Tibial artery (tissue), 4 donors: ENCODE data around the gene RASAL2.

Source experiments
- DNase-seq, 2 donors: peaks; one replicate each; pipeline ENCODE4 v3.0.0-alpha.2; 2019
- H3K27ac ChIP-seq, 2 donors: fragments of 200-600 bp; sonication (generic) in 1 of 2; 1 replicate in 1 of 2; 2 replicates in 1 of 2; pipeline ENCODE4 v1.5.1; 2018 to 2019; ENCODE audit warnings: mild to moderate bottlenecking in 1 of 2
- H3K27me3 ChIP-seq, 2 donors: fragments of 200-600 bp; sonication (generic) in 1 of 2; one replicate each; pipeline versions ENCODE4 v1.5.1 to v1.6.0; 2016 to 2019
- H3K36me3 ChIP-seq, 3 donors: fragments of 200-600 bp; sonication (generic) in 2 of 3; one replicate each; pipeline ENCODE4 v1.5.1; 2016 to 2019; ENCODE audit warnings: mild to moderate bottlenecking in 2 of 3
- H3K4me1 ChIP-seq, 4 donors: fragments of 200-600 bp; sonication (generic) in 2 of 4; 1 replicate in 3 of 4; 2 replicates in 1 of 4; pipeline ENCODE4 v1.5.1; 2016 to 2019
- H3K4me3 ChIP-seq, 2 donors: fragments of 200-600 bp; sonication (generic) in 1 of 2; 1 replicate in 1 of 2; 2 replicates in 1 of 2; pipeline ENCODE4 v1.5.1; 2018 to 2019; ENCODE audit warnings: mild to moderate bottlenecking in 2 of 2
- H3K9me3 ChIP-seq, 3 donors: fragments of 200-600 bp; sonication (generic) in 1 of 3; one replicate each; pipeline ENCODE4 v1.5.1; 2016 to 2019
- CTCF ChIP-seq, 2 experiments: fragments of 200-600 bp in 1 of 2; fragments of 450-650 bp in 1 of 2; IDR thresholded peaks; one replicate each; pipeline ENCODE4 v1.5.1; 2017 to 2019; ENCODE audit warnings: antibody characterized with exemption in 2 of 2, mild to moderate bottlenecking in 1 of 2, moderate library complexity in 1 of 2
- intact Hi-C: fragments of 100-400 bp; cut with DNase I; formaldehyde crosslinking; loops from one replicate; pipeline ENCODE4 v1.15.0; 2023; ENCODE audit warnings: low total_unique reads

The RASAL2 gene

GRCh38 chr1:178294654-178295053 is 200.8 kb downstream of the RASAL2 start:
- no peak for DNase-seq
- intact Hi-C loops = loop anchor here (5.0 kb wide), 1 partner anchor 262 kb away; no protein-coding TSS in a partner anchor
- H3K27me3 ChIP-seq = no peaks in the 10 kb centered on the region
- H3K9me3 ChIP-seq = no peaks in the 10 kb centered on the region
- H3K36me3 ChIP-seq = peaks cover 0 to 4% (median 0%) of the 10 kb centered on the region in 3 donors
- TF ChIP-seq CTCF (IDR thresholded peaks at IDR 0.05) = no peak
- no peak overlapping the region for H3K27ac ChIP-seq
- H3K4me3 ChIP-seq = no peak overlapping the region
- peaks cover 0 to 5% (median 0%) of the 10 kb centered on the region in 4 donors for H3K4me1 ChIP-seq

GRCh38 chr1:178300352-178300699 is 206.4 kb downstream of the RASAL2 start:
- Histone ChIP-seq H3K27ac (no peak overlapping the region), H3K27me3 (no peaks in the 10 kb centered on the region), H3K9me3 (no peaks in the 10 kb centered on the region), H3K4me1 (peaks cover 0 to 27% (median 9%) of the 10 kb centered on the region in 4 donors), H3K36me3 (no peaks in the 10 kb centered on the region), H3K4me3 (no peak overlapping the region)
- intact Hi-C loops = no loop called here
- TF ChIP-seq CTCF (IDR thresholded peaks at IDR 0.05) = no peak
- DNase-seq = no peak

- no peaks in the 10 kb centered on the region for H3K36me3 ChIP-seq
- H3K4me3 ChIP-seq = no peak overlapping the region
- peaks cover 0 to 27% (median 9%) of the 10 kb centered on the region in 4 donors for H3K4me1 ChIP-seq
- intact Hi-C loops = no loop called here
- no peak overlapping the region for H3K27ac ChIP-seq
- H3K27me3 ChIP-seq = no peaks in the 10 kb centered on the region
- no peaks in the 10 kb centered on the region for H3K9me3 ChIP-seq
- TF ChIP-seq CTCF (IDR thresholded peaks at IDR 0.05) = no peak
- DNase-seq = no peak
These were observed 207.2 kb downstream of the RASAL2 start for GRCh38 chr1:178301141-178301540.

GRCh38 chr1:178307264-178307663 is 213.4 kb downstream of the RASAL2 start:
- H3K4me3 ChIP-seq = no peak overlapping the region
- no peaks in the 10 kb centered on the region for H3K9me3 ChIP-seq
- H3K27me3 ChIP-seq = no peaks in the 10 kb centered on the region

GRCh38 chr1:178308438-178308837 is 214.5 kb downstream of the RASAL2 start:
- H3K36me3 ChIP-seq = no peaks in the 10 kb centered on the region
- no peak for TF ChIP-seq CTCF (IDR thresholded peaks at IDR 0.05)
- intact Hi-C loops = no loop called here
- peaks cover 0 to 13% (median 7%) of the 10 kb centered on the region in 4 donors for H3K4me1 ChIP-seq
- H3K27me3 ChIP-seq = no peaks in the 10 kb centered on the region
- no peaks in the 10 kb centered on the region for H3K9me3 ChIP-seq
- H3K4me3 ChIP-seq = no peak overlapping the region
- H3K27ac ChIP-seq = no peak overlapping the region
- DNase-seq = no peak

More at GRCh38 chr1:178307264-178307663, 213.4 kb downstream of the RASAL2 start:
- H3K4me1 ChIP-seq = peaks cover 0 to 16% (median 8%) of the 10 kb centered on the region in 4 donors
- TF ChIP-seq CTCF (IDR thresholded peaks at IDR 0.05) = no peak
- intact Hi-C loops = no loop called here
- no peaks in the 10 kb centered on the region for H3K36me3 ChIP-seq
- DNase-seq = no peak
- H3K27ac ChIP-seq = no peak overlapping the region

- Histone ChIP-seq H3K4me1 (peaks cover 0 to 14% (median 5%) of the 10 kb centered on the region in 4 donors), H3K9me3 (no peaks in the 10 kb centered on the region), H3K27me3 (no peaks in the 10 kb centered on the region), H3K4me3 (no peak overlapping the region), H3K36me3 (no peaks in the 10 kb centered on the region), H3K27ac (no peak overlapping the region)
- DNase-seq = no peak
- TF ChIP-seq CTCF (IDR thresholded peaks at IDR 0.05) = peak; percentile 71 to 74
- intact Hi-C loops = loop anchor here (5.0 kb wide), 1 partner anchor 192 kb away; no protein-coding TSS in a partner anchor
These were observed 216.8 kb downstream of the RASAL2 start for GRCh38 chr1:178310685-178311105.
